Astrocyte (in vitro differentiated cells and primary cell): ENCODE data around the gene MARCHF9. TPM values are rescaled to one million over a fixed set of nuclear protein-coding genes. Genes with fewer than 3 reads are reported as not detected.
A peak's percentile ranks its signal among the peaks of the same experiment; 100 is the strongest.

Source experiments
- DNase-seq: peaks from one replicate; pipeline ENCODE4 v3.0.0-alpha.2; 2010; ENCODE audit warnings: low read depth
- FAIRE-seq: peaks from 2 replicates; lab custom pipeline; 2011; peaks lifted over from hg19 to GRCh38; lab: Jason Lieb, UNC
- H2AFZ ChIP-seq: 2 replicates; pipeline ENCODE4 v1.6.0; 2012; ENCODE audit warnings: low read depth, low read length, inconsistent platforms
- H3K27ac ChIP-seq: 2 replicates; pipeline ENCODE4 v1.5.1; 2011; ENCODE audit warnings: low read depth, low read length, inconsistent platforms
- H3K27me3 ChIP-seq: 2 replicates; pipeline ENCODE4 v1.6.0; 2011; ENCODE audit warnings: low read length, inconsistent platforms; ENCODE audit not compliant: insufficient read depth
- H3K36me3 ChIP-seq: 2 replicates; pipeline ENCODE4 v1.5.1; 2011; ENCODE audit warnings: low read length, inconsistent platforms; ENCODE audit not compliant: insufficient read depth
- H3K4me1 ChIP-seq: 2 replicates; pipeline ENCODE4 v1.5.1; 2011; ENCODE audit warnings: low read length, inconsistent platforms; ENCODE audit not compliant: insufficient read depth
- H3K4me2 ChIP-seq: 2 replicates; pipeline ENCODE4 v1.6.0; 2012; ENCODE audit warnings: low read length, inconsistent platforms
- H3K4me3 ChIP-seq: 2 replicates; pipeline ENCODE4 v1.5.1; 2011; ENCODE audit warnings: low read depth, mild to moderate bottlenecking, low read length, inconsistent platforms; ENCODE audit not compliant: insufficient read depth
- H3K79me2 ChIP-seq: 2 replicates; pipeline ENCODE4 v1.6.0; 2012; ENCODE audit warnings: mild to moderate bottlenecking, low read length, inconsistent platforms; ENCODE audit not compliant: insufficient read depth
- H3K9ac ChIP-seq: 2 replicates; pipeline ENCODE4 v1.6.0; 2012; ENCODE audit warnings: mild to moderate bottlenecking, low read length, inconsistent platforms
- H3K9me3 ChIP-seq: 2 replicates; pipeline ENCODE4 v1.5.1; 2012; ENCODE audit warnings: low read depth, mild to moderate bottlenecking, low read length, inconsistent platforms; ENCODE audit not compliant: insufficient read depth
- H4K20me1 ChIP-seq: 2 replicates; pipeline ENCODE4 v1.6.0; 2012; ENCODE audit warnings: low read length, inconsistent platforms; ENCODE audit not compliant: insufficient read depth
- H3K27ac Mint-ChIP-seq: one replicate; pipeline ENCODE4 v1.8.0; 2021; ENCODE audit warnings: mild to moderate bottlenecking, mixed read lengths; ENCODE audit not compliant: unreplicated experiment
- H3K27me3 Mint-ChIP-seq: one replicate; pipeline ENCODE4 v1.8.0; 2021; ENCODE audit warnings: low read depth, mixed read lengths; ENCODE audit not compliant: unreplicated experiment
- H3K36me3 Mint-ChIP-seq: one replicate; pipeline ENCODE4 v1.8.0; 2021; ENCODE audit warnings: low read depth, mixed read lengths; ENCODE audit not compliant: unreplicated experiment
- H3K4me1 Mint-ChIP-seq: one replicate; pipeline ENCODE4 v1.8.0; 2021; ENCODE audit warnings: low read depth, mixed read lengths; ENCODE audit not compliant: unreplicated experiment
- H3K4me3 Mint-ChIP-seq: one replicate; pipeline ENCODE4 v1.8.0; 2021; ENCODE audit warnings: mild to moderate bottlenecking, moderate library complexity, mixed read lengths; ENCODE audit not compliant: unreplicated experiment
- H3K9me3 Mint-ChIP-seq: one replicate; pipeline ENCODE4 v1.8.0; 2021; ENCODE audit warnings: mild to moderate bottlenecking, mixed read lengths; ENCODE audit not compliant: unreplicated experiment
- EZH2 ChIP-seq: IDR thresholded peaks from 2 replicates; pipeline ENCODE4 v1.6.1; 2012; ENCODE audit warnings: mild to moderate bottlenecking, low read length, inconsistent platforms; ENCODE audit not compliant: insufficient read depth
- total RNA-seq: library from RNA; stranded (reverse); gene quantifications from 2 replicates; pipeline ENCODE4 v1.2.1, GENCODE V29; 2021
- TF ChIP-seq, protein P1 (sequence below): IDR thresholded peaks from 2 replicates; pipeline ENCODE4 v1.5.1; 2011; ENCODE audit warnings: low read depth, mild to moderate bottlenecking, inconsistent platforms, low read length, moderate library complexity; ENCODE audit not compliant: insufficient read depth

Gene MARCHF9
- total RNA-seq, 1 donor from 2014 or later: 13.0 TPM

DNA sequence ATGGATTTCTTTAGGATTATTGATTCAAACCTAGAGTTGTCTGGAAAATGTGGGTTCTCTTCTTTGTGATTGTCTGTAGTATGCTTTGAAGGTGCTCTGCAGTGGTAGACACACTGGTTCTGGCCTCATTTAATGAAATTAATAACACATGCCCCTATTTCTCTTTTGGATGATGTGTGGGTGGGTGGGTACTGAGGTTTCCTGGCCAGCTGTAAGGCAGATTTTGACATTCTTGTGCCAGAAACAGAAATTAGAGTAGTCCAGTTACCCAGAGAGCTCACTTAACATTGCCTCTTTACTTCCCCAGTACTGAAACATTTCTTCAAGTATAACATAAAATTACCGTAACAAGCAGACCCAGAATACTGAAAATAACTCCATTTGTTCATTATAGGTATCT lies 42.1 kb downstream of the MARCHF9 start:
- Mint-ChIP-seq H3K9me3 (no peaks in the 10 kb centered on the region), H3K4me3 (no peak overlapping the region), H3K27me3 (no peaks in the 10 kb centered on the region), H3K36me3 (peaks cover 19% of the 10 kb centered on the region), H3K4me1 (peaks cover 9% of the 10 kb centered on the region), H3K27ac (no peak overlapping the region)
- H3K4me2 ChIP-seq: no peak overlapping the region
- DNase-seq (no peak), FAIRE-seq (no peak)
- H3K4me3 ChIP-seq: no peak overlapping the region
- H3K27me3 ChIP-seq: no peaks in the 10 kb centered on the region
- no peaks in the 10 kb centered on the region for H4K20me1 ChIP-seq
- H3K36me3 ChIP-seq: peaks cover 21% of the 10 kb centered on the region
- no peak overlapping the region for H3K9ac ChIP-seq
- H3K4me1 ChIP-seq: peaks cover 13% of the 10 kb centered on the region
- no peak for TF ChIP-seq EZH2
- TF ChIP-seq, protein P1, sequence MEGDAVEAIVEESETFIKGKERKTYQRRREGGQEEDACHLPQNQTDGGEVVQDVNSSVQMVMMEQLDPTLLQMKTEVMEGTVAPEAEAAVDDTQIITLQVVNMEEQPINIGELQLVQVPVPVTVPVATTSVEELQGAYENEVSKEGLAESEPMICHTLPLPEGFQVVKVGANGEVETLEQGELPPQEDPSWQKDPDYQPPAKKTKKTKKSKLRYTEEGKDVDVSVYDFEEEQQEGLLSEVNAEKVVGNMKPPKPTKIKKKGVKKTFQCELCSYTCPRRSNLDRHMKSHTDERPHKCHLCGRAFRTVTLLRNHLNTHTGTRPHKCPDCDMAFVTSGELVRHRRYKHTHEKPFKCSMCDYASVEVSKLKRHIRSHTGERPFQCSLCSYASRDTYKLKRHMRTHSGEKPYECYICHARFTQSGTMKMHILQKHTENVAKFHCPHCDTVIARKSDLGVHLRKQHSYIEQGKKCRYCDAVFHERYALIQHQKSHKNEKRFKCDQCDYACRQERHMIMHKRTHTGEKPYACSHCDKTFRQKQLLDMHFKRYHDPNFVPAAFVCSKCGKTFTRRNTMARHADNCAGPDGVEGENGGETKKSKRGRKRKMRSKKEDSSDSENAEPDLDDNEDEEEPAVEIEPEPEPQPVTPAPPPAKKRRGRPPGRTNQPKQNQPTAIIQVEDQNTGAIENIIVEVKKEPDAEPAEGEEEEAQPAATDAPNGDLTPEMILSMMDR: no peak
- H3K9me3 ChIP-seq: no peaks in the 10 kb centered on the region
- no peak overlapping the region for H3K27ac ChIP-seq
- H3K79me2 ChIP-seq: no peaks in the 10 kb centered on the region
- no peak overlapping the region for H2AFZ ChIP-seq

DNA sequence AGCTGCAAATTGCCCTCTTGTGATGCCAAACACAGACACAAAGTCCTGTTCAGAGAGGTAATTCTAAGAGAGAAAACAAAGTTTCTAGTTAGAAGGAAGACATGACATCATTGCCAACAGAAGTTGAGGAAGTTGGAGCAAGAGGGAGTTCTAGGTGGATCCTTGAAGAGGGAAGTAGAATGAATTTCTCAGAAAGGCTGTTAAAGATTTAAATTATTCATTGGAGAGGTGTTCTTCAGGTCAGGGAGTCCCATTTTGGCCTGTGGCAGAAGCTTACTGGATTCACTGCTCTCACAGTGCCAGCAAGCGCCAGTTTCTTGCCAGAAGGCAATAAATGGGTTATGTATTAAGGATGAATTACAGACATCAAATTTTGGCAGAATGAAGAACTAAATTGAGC lies 43.0 kb downstream of the MARCHF9 start:
- no peak overlapping the region for H3K27ac ChIP-seq
- H4K20me1 ChIP-seq: no peaks in the 10 kb centered on the region
- peaks cover 13% of the 10 kb centered on the region for H3K4me1 ChIP-seq
- no peak overlapping the region for H3K9ac ChIP-seq
- H3K9me3 ChIP-seq: no peaks in the 10 kb centered on the region
- no peak overlapping the region for H3K4me3 Mint-ChIP-seq
- FAIRE-seq (no peak), DNase-seq (no peak)
- no peaks in the 10 kb centered on the region for H3K27me3 ChIP-seq
- TF ChIP-seq EZH2: no peak
- TF ChIP-seq, protein P1: no peak
- peaks cover 24% of the 10 kb centered on the region for H3K36me3 ChIP-seq
- no peaks in the 10 kb centered on the region for H3K79me2 ChIP-seq
- H3K4me1 Mint-ChIP-seq: peaks cover 9% of the 10 kb centered on the region
- no peak overlapping the region for H3K4me3 ChIP-seq
- H3K27ac Mint-ChIP-seq: no peak overlapping the region
- H3K36me3 Mint-ChIP-seq: peaks cover 17% of the 10 kb centered on the region
- H3K9me3 Mint-ChIP-seq: no peaks in the 10 kb centered on the region
- H3K4me2 ChIP-seq: no peak overlapping the region
- no peak overlapping the region for H2AFZ ChIP-seq
- no peaks in the 10 kb centered on the region for H3K27me3 Mint-ChIP-seq

DNA sequence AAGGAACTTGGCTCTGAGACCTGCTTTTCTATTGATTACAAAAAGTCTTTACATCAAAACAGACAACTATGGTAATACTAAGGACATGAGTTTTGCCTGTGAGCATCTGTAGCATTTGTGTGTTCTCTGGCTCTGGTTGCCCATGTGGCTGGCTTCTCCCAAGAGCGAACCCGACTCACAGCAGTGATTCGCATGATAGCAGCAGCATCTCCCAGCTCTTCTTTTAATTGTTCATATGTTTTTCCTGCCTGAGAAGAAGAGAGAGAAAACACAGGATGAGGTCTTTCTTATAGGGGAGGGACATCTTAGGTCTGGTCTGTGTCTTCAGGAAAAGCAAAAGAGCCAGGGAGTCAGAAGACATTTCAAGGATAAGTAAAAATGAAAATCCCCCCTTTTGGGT lies 46.1 kb downstream of the MARCHF9 start:
- Mint-ChIP-seq H3K9me3 (no peaks in the 10 kb centered on the region), H3K4me3 (no peak overlapping the region), H3K27me3 (no peaks in the 10 kb centered on the region), H3K36me3 (peaks cover 12% of the 10 kb centered on the region), H3K27ac (peak overlapping the region; percentile 4), H3K4me1 (no peaks in the 10 kb centered on the region)
- H4K20me1 ChIP-seq: no peaks in the 10 kb centered on the region
- H3K4me2 ChIP-seq: no peak overlapping the region
- no peaks in the 10 kb centered on the region for H3K79me2 ChIP-seq
- no peak overlapping the region for H3K9ac ChIP-seq
- no peaks in the 10 kb centered on the region for H3K9me3 ChIP-seq
- no peaks in the 10 kb centered on the region for H3K4me1 ChIP-seq
- no peak for FAIRE-seq
- H3K36me3 ChIP-seq: peaks cover 17% of the 10 kb centered on the region
- H3K4me3 ChIP-seq: no peak overlapping the region
- no peaks in the 10 kb centered on the region for H3K27me3 ChIP-seq
- TF ChIP-seq, protein P1: no peak
- TF ChIP-seq EZH2: no peak
- no peak for DNase-seq
- H3K27ac ChIP-seq: no peak overlapping the region
- H2AFZ ChIP-seq: no peak overlapping the region
